Measurements from ENCODE around the gene NFKBIB. TPM values are rescaled to one million over a fixed set of nuclear protein-coding genes. Genes with fewer than 3 reads are reported as not detected.
A peak's percentile ranks its signal among the peaks of the same experiment; 100 is the strongest.
"Not testable (repeated sequence)": the region's sequence is repeated elsewhere in the genome, so short reads cannot be mapped to it uniquely, and the experiment has no call there.

NFKBIB gene
- total and polyA plus RNA-seq, 7 donors: 21.9 to 109 (median 41.0) TPM

DNA sequence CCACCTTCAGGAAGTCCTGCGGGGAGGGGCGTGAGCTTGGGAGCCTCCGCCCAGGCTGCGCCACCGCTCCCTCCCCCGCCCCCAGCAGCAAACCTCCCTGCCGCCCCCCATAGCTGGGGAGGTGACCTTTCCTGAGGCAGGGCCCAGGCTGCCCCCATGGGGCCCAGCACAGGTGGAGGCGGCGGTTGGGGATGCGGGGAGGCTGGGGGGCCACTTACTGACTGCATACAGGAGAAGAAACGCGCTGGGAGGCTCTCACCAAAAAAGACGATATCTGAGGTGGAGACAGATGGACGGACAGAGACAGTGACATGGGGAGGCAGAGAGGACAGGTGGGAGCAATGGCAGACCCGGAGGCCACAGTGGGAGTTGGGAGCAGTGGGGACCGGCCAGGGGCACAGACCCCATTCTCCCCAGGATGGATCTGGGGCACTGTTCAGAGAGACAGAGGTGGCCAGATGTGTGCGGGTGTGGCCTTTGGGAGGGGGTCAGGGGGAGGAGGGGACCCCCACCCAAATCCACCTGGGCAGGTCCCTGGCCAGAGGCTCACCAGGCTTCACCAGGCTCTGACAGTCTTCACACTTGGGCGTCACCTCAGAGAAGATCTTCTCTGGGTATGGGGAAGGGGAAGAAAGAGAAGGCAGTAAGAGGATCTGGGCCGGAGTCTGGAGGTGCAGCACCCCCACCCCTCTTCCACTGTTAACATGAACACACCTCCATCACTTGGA lies 18.7 kb upstream of the NFKBIB start:
- DNase-seq: peak in 1 of 2 donors; percentile 44
- TF ChIP-seq, protein P1, sequence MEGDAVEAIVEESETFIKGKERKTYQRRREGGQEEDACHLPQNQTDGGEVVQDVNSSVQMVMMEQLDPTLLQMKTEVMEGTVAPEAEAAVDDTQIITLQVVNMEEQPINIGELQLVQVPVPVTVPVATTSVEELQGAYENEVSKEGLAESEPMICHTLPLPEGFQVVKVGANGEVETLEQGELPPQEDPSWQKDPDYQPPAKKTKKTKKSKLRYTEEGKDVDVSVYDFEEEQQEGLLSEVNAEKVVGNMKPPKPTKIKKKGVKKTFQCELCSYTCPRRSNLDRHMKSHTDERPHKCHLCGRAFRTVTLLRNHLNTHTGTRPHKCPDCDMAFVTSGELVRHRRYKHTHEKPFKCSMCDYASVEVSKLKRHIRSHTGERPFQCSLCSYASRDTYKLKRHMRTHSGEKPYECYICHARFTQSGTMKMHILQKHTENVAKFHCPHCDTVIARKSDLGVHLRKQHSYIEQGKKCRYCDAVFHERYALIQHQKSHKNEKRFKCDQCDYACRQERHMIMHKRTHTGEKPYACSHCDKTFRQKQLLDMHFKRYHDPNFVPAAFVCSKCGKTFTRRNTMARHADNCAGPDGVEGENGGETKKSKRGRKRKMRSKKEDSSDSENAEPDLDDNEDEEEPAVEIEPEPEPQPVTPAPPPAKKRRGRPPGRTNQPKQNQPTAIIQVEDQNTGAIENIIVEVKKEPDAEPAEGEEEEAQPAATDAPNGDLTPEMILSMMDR (IDR thresholded peaks at IDR 0.05): no peak
- Histone ChIP-seq H3K4me3 (no peak overlapping the region), H3K4me1 (peaks cover 6% of the 10 kb centered on the region), H3K9me3 (no peaks in the 10 kb centered on the region), H3K27ac (no peak overlapping the region), H3K36me3 (ENCODE audit: insufficient read depth in 1 of 2, low read depth in 1 of 2) (peaks cover 0 to 52% of the 10 kb centered on the region in 2 donors), H3K27me3 (ENCODE audit: insufficient read depth in 3 of 3, low read length in 2 of 3) (no peaks in the 10 kb centered on the region)
- whole genome bisulfite sequencing, 3 donors: 93 to 94% (median 93%) methylated on average over 19 of the region's 19 CpGs
- intact Hi-C loops (cut with DNase I): no loop called here
- ATAC-seq: no peak

DNA sequence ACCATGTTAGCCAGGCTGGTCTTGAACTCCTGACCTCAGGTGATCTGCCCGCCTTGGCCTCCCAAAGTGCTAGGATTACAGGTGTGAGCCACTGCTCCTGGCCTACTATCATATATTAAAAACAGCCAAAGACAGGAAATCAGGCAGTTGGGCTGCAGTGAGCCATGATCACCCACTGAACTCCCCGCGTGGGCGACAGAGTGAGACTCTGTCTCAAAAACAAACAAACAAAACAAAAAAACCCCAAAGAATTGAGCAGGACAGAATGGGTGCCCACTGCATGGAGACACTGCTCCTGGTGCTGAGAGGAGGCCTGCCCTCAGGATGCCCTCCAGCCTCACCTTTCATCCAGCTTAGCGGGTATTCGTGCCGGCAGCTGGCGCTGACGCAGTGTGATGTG lies 16.5 kb upstream of the NFKBIB start:
- 91 to 95% (median 91%) methylated on average over 9 of the region's 9 CpGs for WGBS, 3 donors
- no peak overlapping the region for H3K4me3 ChIP-seq
- ATAC-seq (no peak), DNase-seq (no peak)
- peaks cover 10% of the 10 kb centered on the region for H3K4me1 ChIP-seq
- no peak overlapping the region for H3K27ac ChIP-seq
- no peaks in the 10 kb centered on the region for H3K27me3 ChIP-seq (ENCODE audit: insufficient read depth in 3 of 3, low read length in 2 of 3)
- H3K9me3 ChIP-seq: no peaks in the 10 kb centered on the region
- intact Hi-C loops (cut with DNase I): no loop called here
- TF ChIP-seq, protein P1 (IDR thresholded peaks at IDR 0.05): no peak
- peaks cover 0 to 68% of the 10 kb centered on the region in 2 donors for H3K36me3 ChIP-seq (ENCODE audit: insufficient read depth in 1 of 2, low read depth in 1 of 2)

DNA sequence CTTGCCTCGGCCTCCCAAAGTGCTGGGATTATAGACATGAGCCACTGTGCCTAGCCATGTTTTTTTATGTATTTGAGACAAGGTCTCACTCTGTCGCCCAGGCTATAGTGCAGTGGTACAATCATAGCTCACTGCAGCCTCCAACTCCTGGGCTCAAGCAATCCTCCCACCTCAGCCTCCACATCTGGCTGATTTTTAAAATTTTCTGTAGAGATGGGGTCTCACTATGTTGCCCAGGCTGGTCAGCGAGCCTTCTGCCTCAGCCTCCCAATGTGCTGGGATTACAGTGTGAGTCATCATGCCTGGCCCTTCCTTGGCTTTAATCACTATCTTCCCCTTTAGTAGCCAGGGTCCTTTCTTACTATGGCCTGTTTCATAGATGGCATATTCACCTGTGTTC lies 15.1 kb upstream of the NFKBIB start:
- peaks cover 0 to 70% of the 10 kb centered on the region in 2 donors for H3K36me3 ChIP-seq (ENCODE audit: insufficient read depth in 1 of 2, low read depth in 1 of 2)
- H3K9me3 ChIP-seq; ATAC-seq; H3K4me3 ChIP-seq; intact Hi-C loops (cut with DNase I); DNase-seq; H3K27me3 ChIP-seq (ENCODE audit: insufficient read depth in 3 of 3, low read length in 2 of 3): not testable (repeated sequence)
- WGBS, 3 donors: 90 to 96% (median 94%) methylated on average over 3 of the region's 3 CpGs
- H3K4me1 ChIP-seq: peaks cover 10% of the 10 kb centered on the region
- H3K27ac ChIP-seq: peak overlapping the region; percentile 73

DNA sequence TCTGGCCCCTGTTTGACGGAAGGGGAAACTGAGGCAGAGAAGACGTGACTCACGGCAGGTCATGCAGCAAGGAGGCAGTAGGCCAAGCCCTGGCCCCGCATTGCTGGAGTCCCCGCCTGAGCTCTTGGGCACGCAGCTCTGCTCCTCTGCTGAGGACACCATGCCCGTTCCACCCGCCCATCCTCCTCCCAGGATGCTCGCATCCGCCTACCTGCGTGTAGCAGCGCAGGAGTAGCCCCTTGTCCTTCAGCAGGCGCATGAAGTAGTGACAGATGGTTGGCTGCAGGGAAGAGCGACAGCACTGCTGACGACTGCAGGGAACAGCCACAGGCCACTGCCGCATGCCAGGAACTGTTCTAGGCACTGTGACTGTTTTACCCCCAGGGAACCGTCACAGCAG lies 10.9 kb upstream of the NFKBIB start:
- Histone ChIP-seq H3K4me1 (peaks cover 41% of the 10 kb centered on the region), H3K9me3 (no peaks in the 10 kb centered on the region), H3K27ac (no peak overlapping the region), H3K36me3 (ENCODE audit: insufficient read depth in 1 of 2, low read depth in 1 of 2) (peaks cover 0 to 59% of the 10 kb centered on the region in 2 donors), H3K4me3 (no peak overlapping the region), H3K27me3 (ENCODE audit: insufficient read depth in 3 of 3, low read length in 2 of 3) (no peaks in the 10 kb centered on the region)
- intact Hi-C loops (cut with DNase I): no loop called here
- DNase-seq: no peak
- 56 to 77% (median 65%) methylated on average over 17 of the region's 17 CpGs for WGBS, 3 donors
- ATAC-seq: peak in 1 of 4 donors; percentile 5
- TF ChIP-seq, protein P1 (IDR thresholded peaks at IDR 0.05): no peak

DNA sequence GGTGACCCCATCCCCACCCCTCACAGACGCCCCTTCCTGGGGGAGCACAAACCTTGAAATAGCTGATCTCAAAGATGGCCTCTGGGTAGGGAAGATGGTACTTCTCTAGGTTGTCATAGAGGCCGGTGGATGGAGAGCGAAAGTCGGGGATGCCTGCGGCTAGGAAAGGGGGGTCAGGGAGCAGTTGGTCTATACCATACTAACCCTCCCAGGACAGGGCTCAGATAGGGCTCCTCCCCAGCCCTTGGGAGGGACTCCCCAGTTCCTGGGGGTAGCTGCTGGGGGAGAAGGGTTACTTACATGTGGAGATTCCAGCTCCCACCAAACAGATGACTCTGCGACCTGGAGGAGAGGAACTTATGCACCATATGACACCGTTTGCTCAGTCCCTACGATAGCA lies 10.0 kb upstream of the NFKBIB start:
- 70 to 78% (median 75%) methylated on average over 8 of the region's 8 CpGs for WGBS, 3 donors
- H3K27ac ChIP-seq: peak overlapping the region; percentile 80
- TF ChIP-seq, protein P1 (IDR thresholded peaks at IDR 0.05): no peak
- ATAC-seq: no peak
- peaks cover 0 to 60% of the 10 kb centered on the region in 2 donors for H3K36me3 ChIP-seq (ENCODE audit: insufficient read depth in 1 of 2, low read depth in 1 of 2)
- no peak for DNase-seq
- H3K4me1 ChIP-seq: peaks cover 49% of the 10 kb centered on the region
- intact Hi-C loops (cut with DNase I): loop anchor here in 1 of 2 donors (5.0 kb wide), 1 partner anchor 38 kb away; no protein-coding TSS in a partner anchor
- H3K9me3 ChIP-seq: no peaks in the 10 kb centered on the region
- no peak overlapping the region for H3K4me3 ChIP-seq
- no peaks in the 10 kb centered on the region for H3K27me3 ChIP-seq (ENCODE audit: insufficient read depth in 3 of 3, low read length in 2 of 3)

All from psoas muscle (tissue), 8 donors.